ENCODE measurements around the gene MRPL46.
"Not testable (repeated sequence)": the region's sequence is repeated elsewhere in the genome, so short reads cannot be mapped to it uniquely, and the experiment has no call there.

Gene MRPL46

DNA sequence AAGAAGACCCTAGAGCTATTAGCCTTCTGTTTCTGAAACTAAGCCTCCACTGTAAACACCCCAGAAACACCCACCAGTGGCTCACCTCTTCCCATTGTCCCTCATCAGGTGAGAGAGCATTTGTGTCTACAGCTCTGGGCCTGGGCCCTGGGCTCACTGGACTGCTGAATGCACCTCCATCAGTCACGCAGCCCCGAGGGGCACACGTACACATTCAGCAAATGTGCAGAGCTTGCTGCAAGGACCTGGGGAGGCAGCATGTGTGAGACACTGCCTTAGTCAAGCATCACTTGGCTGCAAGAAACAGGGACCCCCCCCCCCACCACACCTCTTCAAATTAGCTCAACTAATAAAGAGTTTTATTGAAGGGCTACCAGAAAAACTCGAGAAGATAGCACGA is 29.0 kb downstream of the MRPL46 start:
- no peak for DNase-seq

DNA sequence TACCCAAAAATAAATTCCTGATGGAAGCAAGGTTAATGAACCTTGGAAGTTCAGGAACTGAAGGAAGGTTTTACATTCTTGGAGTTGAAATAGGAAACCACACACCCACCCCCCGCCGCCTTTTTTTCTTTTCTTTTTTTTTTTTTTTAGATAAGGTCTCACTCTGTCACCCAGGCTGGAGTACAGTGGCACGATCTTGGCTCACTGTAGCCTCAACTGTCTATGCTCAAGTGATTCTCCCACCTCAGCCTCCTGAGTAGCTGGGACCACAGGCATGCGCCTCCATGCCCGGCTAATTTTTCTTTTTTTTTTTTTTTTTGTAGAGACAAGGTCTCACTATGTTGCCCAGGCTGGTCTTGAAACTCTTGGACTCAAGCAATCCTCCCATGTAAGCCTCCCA is 33.1 kb downstream of the MRPL46 start:
- DNase-seq: not testable (repeated sequence)

DNA sequence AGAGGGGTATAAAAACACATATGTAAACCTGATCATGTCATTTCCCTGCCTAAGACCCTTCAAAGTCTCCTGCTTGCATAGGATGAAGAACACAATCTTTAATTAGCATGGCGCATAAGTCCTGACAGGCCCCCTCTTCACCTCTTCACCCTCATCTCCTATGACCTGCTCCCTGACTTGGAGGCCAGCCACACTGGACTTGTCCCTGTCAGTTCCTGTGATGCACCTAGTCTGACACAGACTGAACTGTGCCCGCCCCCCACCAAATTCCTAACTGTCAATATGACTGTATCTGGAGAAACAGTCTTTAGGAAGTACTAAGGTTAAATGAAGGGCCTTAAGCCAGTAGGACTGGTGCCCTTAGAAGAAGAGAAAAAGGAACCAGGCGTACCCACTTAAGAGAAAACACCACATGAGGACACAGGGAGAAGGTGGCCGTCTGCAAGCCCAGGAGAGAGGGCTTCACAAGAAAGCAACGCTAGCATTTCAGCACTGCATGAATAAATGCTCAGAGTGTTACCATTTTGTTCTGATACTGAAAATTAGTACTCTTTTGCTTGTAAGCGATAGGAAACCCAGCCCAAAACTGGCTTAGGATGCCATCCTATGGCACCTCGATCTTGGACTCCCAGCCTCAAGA is 34.0 kb downstream of the MRPL46 start:
- DNase-seq: no peak

DNA sequence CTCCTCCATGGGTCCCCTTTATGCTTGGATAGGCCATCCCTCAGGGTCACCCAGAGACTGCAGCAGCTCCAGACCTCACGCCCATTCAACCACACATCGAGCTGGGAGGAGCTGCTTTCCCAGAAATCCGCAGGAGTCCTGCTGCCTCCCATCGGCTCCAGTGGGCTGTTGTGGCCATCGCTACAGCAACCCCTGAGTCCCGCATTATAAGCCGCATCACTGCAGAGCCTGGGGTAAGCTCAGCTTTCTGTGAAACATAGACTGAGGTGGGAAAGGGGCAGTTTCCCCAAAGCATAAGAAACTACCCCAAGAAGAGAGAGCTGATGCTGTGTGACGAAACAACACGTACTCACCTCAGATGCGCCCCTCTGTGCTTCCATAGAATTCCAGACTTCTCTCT is 35.7 kb downstream of the MRPL46 start:
- no peak for DNase-seq

DNA sequence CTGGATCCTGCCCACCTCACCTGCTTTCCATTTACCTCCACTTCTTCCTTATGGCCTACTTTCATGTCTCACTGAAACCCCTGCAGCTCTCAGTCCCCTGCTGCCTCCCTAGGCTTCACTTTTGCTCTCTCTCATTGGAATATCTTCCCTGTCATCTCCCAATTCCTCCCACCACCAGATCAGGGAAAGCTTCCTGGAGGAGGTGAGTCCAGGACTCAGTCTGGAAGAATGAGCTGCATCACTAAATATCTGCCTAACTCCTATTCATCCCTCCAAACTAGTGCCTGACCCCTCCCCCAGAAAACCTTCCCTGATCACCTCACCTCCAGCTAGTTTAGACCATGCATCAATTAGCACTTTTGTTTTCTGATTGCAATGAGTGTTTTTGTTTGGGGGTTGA is 37.1 kb downstream of the MRPL46 start:
- DNase-seq: no peak

DNA sequence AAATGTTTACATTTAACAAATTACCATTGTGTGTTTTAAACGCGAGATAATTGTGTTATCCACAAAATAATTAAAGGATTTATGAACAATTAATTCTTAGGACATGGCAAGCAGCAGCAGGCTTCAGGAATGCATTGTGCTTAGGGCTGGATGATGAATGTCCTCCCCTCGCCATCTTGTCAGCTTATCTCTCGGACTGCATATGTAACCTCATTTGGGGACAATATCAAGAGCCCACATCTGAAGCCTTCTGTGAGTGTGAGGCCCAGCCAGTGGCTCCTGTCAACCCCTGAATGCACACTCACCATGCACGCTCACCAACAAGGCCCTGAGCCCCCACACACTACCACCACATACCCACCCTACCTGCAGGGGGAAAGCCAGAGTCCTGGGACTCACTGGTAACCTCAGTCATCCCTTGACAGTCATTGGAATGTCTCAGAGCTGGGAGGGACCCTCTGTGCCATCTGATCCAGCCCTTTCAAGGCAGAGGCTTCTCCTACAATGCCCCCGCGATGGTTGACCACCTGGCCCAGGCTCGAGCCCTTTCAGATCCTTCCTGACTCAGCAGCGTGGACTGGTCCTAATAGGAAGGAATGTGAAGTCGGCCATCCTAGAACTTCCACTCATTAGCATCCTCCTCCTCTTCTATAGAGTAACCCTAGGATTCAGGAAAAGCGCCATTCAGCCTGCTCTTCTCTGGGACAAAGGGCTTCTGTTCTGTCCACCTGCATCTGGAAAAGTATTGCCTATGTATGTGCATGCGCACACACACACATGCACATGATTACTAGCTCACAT is 38.2 kb downstream of the MRPL46 start:
- no peak for DNase-seq

DNA sequence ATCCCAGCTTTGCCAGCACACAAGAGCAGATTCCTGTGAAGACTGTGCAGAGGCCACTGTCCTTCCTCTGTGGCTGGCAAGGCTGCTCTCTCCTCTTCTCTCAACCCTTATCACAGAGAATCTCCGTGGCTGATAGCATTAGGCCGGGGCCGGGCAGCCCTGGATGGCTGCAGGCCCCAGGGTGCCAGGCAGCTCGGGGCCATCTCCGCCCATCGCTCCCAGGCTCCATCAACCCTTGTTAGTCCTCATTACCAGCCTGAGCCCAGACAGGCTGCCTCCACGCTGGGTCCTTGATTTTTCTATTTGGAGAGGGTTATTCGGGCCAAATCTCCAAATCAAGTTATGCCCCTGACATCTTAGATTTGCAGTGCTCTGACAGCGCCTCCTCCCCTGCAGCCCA is 39.1 kb downstream of the MRPL46 start:
- no peak for DNase-seq

DNA sequence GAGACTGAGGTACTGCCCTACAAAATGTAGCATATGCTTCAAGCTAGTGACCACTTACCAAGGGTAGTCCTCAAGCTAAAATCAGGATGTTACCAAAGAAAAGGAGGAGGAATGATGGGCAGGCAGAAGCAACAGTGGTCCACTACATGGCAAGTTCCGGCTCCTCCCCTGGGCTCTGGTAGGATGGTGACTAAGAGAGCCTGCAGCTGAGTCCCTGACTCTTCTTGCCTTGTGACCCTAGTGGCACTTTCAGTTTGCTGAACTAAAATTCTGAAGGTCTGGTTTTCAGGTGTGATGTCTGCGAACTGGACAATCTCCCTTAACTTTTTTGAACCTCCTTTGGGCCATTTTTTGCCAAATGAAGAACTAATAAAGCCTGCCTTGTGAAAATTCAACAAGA is 40.9 kb downstream of the MRPL46 start:
- no peak for DNase-seq

DNA sequence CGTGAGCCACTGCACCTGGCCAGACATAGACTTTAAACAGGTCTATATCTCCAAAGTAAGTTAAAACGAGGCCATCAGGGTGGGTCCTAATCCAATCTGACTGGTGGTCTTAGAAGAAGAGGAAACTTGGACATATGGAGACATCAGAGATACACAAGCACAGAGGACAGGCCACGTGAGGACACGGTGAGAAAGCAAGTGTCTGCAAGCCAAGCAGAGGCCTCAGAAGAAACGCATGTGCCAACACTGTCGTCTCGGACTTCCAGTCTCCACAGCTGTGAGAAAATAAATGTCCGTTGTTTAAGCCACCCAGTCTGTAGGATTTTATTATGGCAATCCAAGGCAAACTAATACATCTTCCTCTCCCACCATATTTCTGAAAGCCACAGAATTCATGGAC is 43.9 kb downstream of the MRPL46 start:
- DNase-seq: no peak

DNA sequence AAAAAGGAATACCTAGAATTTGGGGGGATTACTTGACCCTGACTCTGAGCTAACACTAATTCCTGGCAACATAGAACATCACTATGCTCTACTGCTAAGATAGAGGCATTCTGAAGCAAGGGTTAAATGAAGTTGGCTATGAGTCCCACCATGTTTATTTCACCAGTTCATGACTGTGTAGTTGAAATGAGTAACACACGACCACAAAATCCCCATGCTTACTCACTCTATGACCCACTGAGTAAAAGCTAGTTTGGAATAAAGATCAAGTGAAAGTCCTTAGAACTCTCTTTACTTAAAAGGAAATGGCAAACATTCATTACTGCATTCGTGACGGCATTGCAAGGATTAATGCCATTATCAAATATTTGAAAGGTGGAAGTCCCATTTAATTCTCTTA is 47.4 kb downstream of the MRPL46 start:
- no peak for DNase-seq

Measured in hematopoietic multipotent progenitor cell treated with erythropoietin and hydrocortisone succinate and interleukin-3 and kit ligand, for 6 days (in vitro differentiated cells).